ENCODE data around the gene RAB35.

GRCh38 chr12:120110550-120111501, 5.7 kb downstream of the RAB35 start:
- TF ChIP-seq NCOA2 (IDR thresholded peaks at IDR 0.05; ENCODE audit: partially characterized antibody in 2 of 2) = no peak
- TF ChIP-seq ATF6 (CRISPR knock-in tag; IDR thresholded peaks at IDR 0.05) = no peak
- no peak for TF ChIP-seq LARP7 (IDR thresholded peaks at IDR 0.05)
- no peak for TF ChIP-seq SIN3A (IDR thresholded peaks at IDR 0.05; ENCODE audit: borderline replicate concordance in 2 of 2, control insufficient read depth in 1 of 2, low read depth in 2 of 2, low read length in 2 of 2)
- no peak for TF ChIP-seq EZH2 (IDR thresholded peaks at IDR 0.05; ENCODE audit: borderline replicate concordance, low read depth, low read length)
- no peak for TF ChIP-seq MTA2 (IDR thresholded peaks at IDR 0.05; ENCODE audit: low read depth)
- TF ChIP-seq FOSL1 (tag; conservative IDR thresholded peaks at IDR 0.05) = no peak
- TF ChIP-seq HDAC2 (IDR thresholded peaks at IDR 0.05) = no peak
- no peak for TF ChIP-seq ZNF12 (CRISPR knock-in tag; IDR thresholded peaks at IDR 0.05)
- no peak for TF ChIP-seq JUN (IDR thresholded peaks at IDR 0.05; ENCODE audit: borderline replicate concordance, low read depth, low read length)
- no peak for TF ChIP-seq JUN (CRISPR knock-in tag; IDR thresholded peaks at IDR 0.05; ENCODE audit: borderline replicate concordance)
- TF ChIP-seq SIX5 (IDR thresholded peaks at IDR 0.05; ENCODE audit: borderline replicate concordance in 1 of 2, insufficient read depth in 1 of 2, low read depth in 1 of 2, low read length in 2 of 2) = no peak
- no peak for TF ChIP-seq RB1 (IDR thresholded peaks at IDR 0.05; ENCODE audit: low read depth)
